PC-3 (cell line): ENCODE data around the gene UBE2B. TPM values are rescaled to one million over a fixed set of nuclear protein-coding genes. Genes with fewer than 3 reads are reported as not detected.

ENCODE experiments used
- ATAC-seq: fragments of 200-7000 bp; cut with Tn5 transposase; 2 replicates; pipeline ENCODE4 v1.9.1; 2020; ENCODE audit warnings: mild to moderate bottlenecking, moderate library complexity
- BruUV-seq: library from RNA; stranded (reverse); fragments of 400-500 nt; replicated peaks from 2 replicates; lab custom pipeline; 2021; lab: Mats Ljungman, UMichigan
- CTCF ChIA-PET: fragments of 300-600 bp; sonication (Branson Sonifier 250); formaldehyde crosslinking; loops from one replicate; lab custom pipeline; 2022; ENCODE audit warnings: antibody characterized with exemption; lab: Charles Lee
- POLR2A ChIA-PET: fragments of 300-600 bp; sonication (Branson Sonifier 250); formaldehyde crosslinking; loops from one replicate; lab custom pipeline; 2022; ENCODE audit warnings: antibody characterized with exemption; ENCODE audit not compliant: unreplicated experiment; lab: Charles Lee
- DNase-seq: peaks from one replicate; pipeline ENCODE4 v3.0.0-alpha.2; 2015
- H2AFZ ChIP-seq: fragments of 300-600 bp; sonication (generic); 2 replicates; pipeline ENCODE4 v1.6.0; 2016; ENCODE audit warnings: antibody characterized with exemption, low read length
- H3F3A ChIP-seq: fragments of 300-600 bp; sonication (generic); one replicate; pipeline ENCODE4 v1.6.0; 2017; ENCODE audit warnings: antibody characterized with exemption, low read length, control low read depth, mild to moderate bottlenecking; ENCODE audit not compliant: unreplicated experiment
- H3K27ac ChIP-seq: fragments of 300-600 bp; sonication (generic); 2 replicates; pipeline ENCODE4 v1.5.1; 2016; ENCODE audit warnings: mild to moderate bottlenecking, low read length
- H3K27me3 ChIP-seq: fragments of 300-600 bp; sonication (generic); 2 replicates; pipeline ENCODE4 v1.6.1; 2016; ENCODE audit warnings: low read length, mixed read lengths
- H3K36me3 ChIP-seq: fragments of 300-600 bp; sonication (generic); 2 replicates; pipeline ENCODE4 v1.6.1; 2016; ENCODE audit warnings: low read depth, mixed run types, low read length, mixed read lengths
- H3K4me1 ChIP-seq: fragments of 300-600 bp; sonication (generic); 2 replicates; pipeline ENCODE4 v1.5.1; 2016; ENCODE audit warnings: low read length; ENCODE audit not compliant: insufficient read depth
- H3K4me2 ChIP-seq: fragments of 300-600 bp; sonication (generic); 2 replicates; pipeline ENCODE4 v1.6.0; 2016; ENCODE audit warnings: low read length
- H3K4me3 ChIP-seq: fragments of 300-600 bp; sonication (generic); 2 replicates; pipeline ENCODE4 v1.5.1; 2016; ENCODE audit warnings: mild to moderate bottlenecking, low read length, mixed read lengths
- H3K79me2 ChIP-seq: fragments of 300-600 bp; sonication (generic); 2 replicates; pipeline ENCODE4 v1.6.1; 2017; ENCODE audit warnings: low read length, mixed read lengths
- H3K9ac ChIP-seq: fragments of 300-600 bp; sonication (generic); 2 replicates; pipeline ENCODE4 v1.6.0; 2016; ENCODE audit warnings: mild to moderate bottlenecking, low read length
- H3K9me2 ChIP-seq: fragments of 300-600 bp; sonication (generic); replicated peaks from 2 replicates; pipeline ENCODE4 v1.6.1; 2016; ENCODE audit warnings: mixed run types, low read length, mixed read lengths
- H3K9me3 ChIP-seq: fragments of 300-600 bp; sonication (generic); 2 replicates; pipeline ENCODE4 v1.6.1; 2016; ENCODE audit warnings: low read length, mixed read lengths
- H4K20me1 ChIP-seq: fragments of 300-600 bp; sonication (generic); 2 replicates; pipeline ENCODE4 v1.6.1; 2016; ENCODE audit warnings: low read length, mixed read lengths
- EZH2 ChIP-seq: fragments of 300-600 bp; sonication (generic); IDR thresholded peaks from one replicate; pipeline ENCODE4 v1.6.1; 2017; ENCODE audit warnings: antibody characterized with exemption, mild to moderate bottlenecking, low read length; ENCODE audit not compliant: unreplicated experiment
- EZH2phosphoT487 ChIP-seq: fragments of 300-600 bp; sonication (generic); IDR thresholded peaks from 2 replicates; pipeline ENCODE4 v1.6.1; 2018; ENCODE audit warnings: mild to moderate bottlenecking, antibody characterized with exemption, low read length, borderline replicate concordance
- intact Hi-C: fragments of 100-400 bp; cut with micrococcal nuclease; formaldehyde crosslinking; loops from 2 replicates; pipeline ENCODE4 v1.9.0; 2023
- total RNA-seq: library from RNA; depleted of rRNA; stranded (reverse); fragments of >200 nt; gene quantifications from 2 replicates; pipeline ENCODE4 v1.2.3, GENCODE V29; 2014
- TF ChIP-seq, protein P1 (sequence below): fragments of 300-600 bp; sonication (generic); conservative IDR thresholded peaks from 2 replicates; pipeline ENCODE4 v1.5.1; 2017; ENCODE audit warnings: antibody characterized with exemption, low read depth, mild to moderate bottlenecking, low read length

UBE2B gene
- total RNA-seq, 1 experiment from 2014 or later: 9.5 TPM

DNA sequence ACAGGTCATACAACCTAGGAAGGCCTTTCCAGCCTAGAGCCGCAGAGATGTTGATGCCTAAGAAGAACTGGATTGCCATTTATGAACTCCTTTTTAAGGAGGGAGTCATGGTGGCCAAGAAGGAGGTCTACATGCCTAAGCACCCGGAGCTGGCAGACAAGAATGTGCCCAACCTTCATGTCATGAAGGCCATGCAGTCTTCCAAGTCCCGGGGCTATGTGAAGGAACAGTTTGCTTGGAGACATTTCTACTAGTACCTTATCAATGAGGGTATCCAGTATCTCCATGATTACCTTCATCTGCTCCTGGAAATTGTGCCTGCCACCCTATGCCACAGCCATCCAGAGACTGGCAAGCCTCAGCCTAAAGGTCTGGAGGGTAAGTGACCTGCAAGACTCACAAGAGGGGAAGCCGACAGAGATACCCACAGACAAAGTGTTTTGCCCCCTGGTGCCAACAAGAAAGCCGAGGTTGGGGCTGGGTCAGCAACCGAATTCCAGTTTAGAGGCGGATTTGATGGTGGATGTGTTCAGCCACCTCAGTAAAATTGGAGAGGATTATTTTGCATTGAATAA is 51.5 kb downstream of the UBE2B start:
- Histone ChIP-seq H3K27me3 (no peaks in the 10 kb centered on the region), H3F3A (no peaks in the 10 kb centered on the region), H3K27ac (no peak overlapping the region), H4K20me1 (no peaks in the 10 kb centered on the region), H3K79me2 (no peaks in the 10 kb centered on the region), H3K9ac (no peak overlapping the region), H2AFZ (no peak overlapping the region), H3K36me3 (no peaks in the 10 kb centered on the region), H3K4me3 (no peak overlapping the region), H3K9me2 (no peaks in the 10 kb centered on the region), H3K4me2 (no peak overlapping the region), H3K9me3 (0 out of 2 replicates have a peak, but pooled peaks cover 5% of the 10 kb centered on the region), H3K4me1 (no peaks in the 10 kb centered on the region)
- POLR2A ChIA-PET: no interaction called here
- ATAC-seq (no peak), DNase-seq (no peak)
- intact Hi-C loops: no loop called here
- CTCF ChIA-PET: no interaction called here
- BruUV-seq: no TSS peak
- TF ChIP-seq, protein P1, sequence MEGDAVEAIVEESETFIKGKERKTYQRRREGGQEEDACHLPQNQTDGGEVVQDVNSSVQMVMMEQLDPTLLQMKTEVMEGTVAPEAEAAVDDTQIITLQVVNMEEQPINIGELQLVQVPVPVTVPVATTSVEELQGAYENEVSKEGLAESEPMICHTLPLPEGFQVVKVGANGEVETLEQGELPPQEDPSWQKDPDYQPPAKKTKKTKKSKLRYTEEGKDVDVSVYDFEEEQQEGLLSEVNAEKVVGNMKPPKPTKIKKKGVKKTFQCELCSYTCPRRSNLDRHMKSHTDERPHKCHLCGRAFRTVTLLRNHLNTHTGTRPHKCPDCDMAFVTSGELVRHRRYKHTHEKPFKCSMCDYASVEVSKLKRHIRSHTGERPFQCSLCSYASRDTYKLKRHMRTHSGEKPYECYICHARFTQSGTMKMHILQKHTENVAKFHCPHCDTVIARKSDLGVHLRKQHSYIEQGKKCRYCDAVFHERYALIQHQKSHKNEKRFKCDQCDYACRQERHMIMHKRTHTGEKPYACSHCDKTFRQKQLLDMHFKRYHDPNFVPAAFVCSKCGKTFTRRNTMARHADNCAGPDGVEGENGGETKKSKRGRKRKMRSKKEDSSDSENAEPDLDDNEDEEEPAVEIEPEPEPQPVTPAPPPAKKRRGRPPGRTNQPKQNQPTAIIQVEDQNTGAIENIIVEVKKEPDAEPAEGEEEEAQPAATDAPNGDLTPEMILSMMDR: no peak
- TF ChIP-seq EZH2 (no peak), EZH2phosphoT487 (no peak)

GRCh38 chr5:134423376-134423775 is 52.0 kb downstream of the UBE2B start:
- no peaks in the 10 kb centered on the region for H3K4me1 ChIP-seq
- H3K36me3 ChIP-seq: no peaks in the 10 kb centered on the region
- TF ChIP-seq, protein P1: no peak
- TF ChIP-seq EZH2phosphoT487: no peak
- no peak for TF ChIP-seq EZH2
- POLR2A ChIA-PET: interaction anchor here (0.6 kb wide), 1 partner anchor 101 kb away, joined by 11 read pairs; no protein-coding TSS in a partner anchor
- intact Hi-C loops: no loop called here
- no peaks in the 10 kb centered on the region for H3F3A ChIP-seq
- DNase-seq: no peak
- H3K9me3 ChIP-seq: 0 out of 2 replicates have a peak, but pooled peaks cover 5% of the 10 kb centered on the region
- CTCF ChIA-PET: no interaction called here
- no peaks in the 10 kb centered on the region for H4K20me1 ChIP-seq
- no peak for ATAC-seq
- H3K79me2 ChIP-seq: no peaks in the 10 kb centered on the region
- no peak overlapping the region for H2AFZ ChIP-seq
- no peaks in the 10 kb centered on the region for H3K27me3 ChIP-seq
- H3K9ac ChIP-seq: no peak overlapping the region
- H3K27ac ChIP-seq: no peak overlapping the region
- H3K4me2 ChIP-seq: no peak overlapping the region
- no TSS peak for BruUV-seq
- H3K4me3 ChIP-seq: no peak overlapping the region
- no peaks in the 10 kb centered on the region for H3K9me2 ChIP-seq

GRCh38 chr5:134426361-134426760 is 55.0 kb downstream of the UBE2B start:
- DNase-seq (no peak), ATAC-seq (no peak)
- Histone ChIP-seq H3K79me2 (no peaks in the 10 kb centered on the region), H3F3A (no peaks in the 10 kb centered on the region), H3K36me3 (no peaks in the 10 kb centered on the region), H3K9ac (no peak overlapping the region), H2AFZ (no peak overlapping the region), H4K20me1 (no peaks in the 10 kb centered on the region), H3K27ac (no peak overlapping the region), H3K27me3 (no peaks in the 10 kb centered on the region), H3K4me1 (no peaks in the 10 kb centered on the region), H3K4me2 (no peak overlapping the region), H3K9me2 (no peaks in the 10 kb centered on the region), H3K4me3 (no peak overlapping the region), H3K9me3 (no peaks in the 10 kb centered on the region)
- BruUV-seq: no TSS peak
- ChIA-PET CTCF (no interaction called here), POLR2A (no interaction called here)
- TF ChIP-seq EZH2: no peak
- no peak for TF ChIP-seq EZH2phosphoT487
- TF ChIP-seq, protein P1: no peak
- intact Hi-C loops: no loop called here
